Esophagus muscularis mucosa (tissue), 4 donors: Measurements from ENCODE around the gene MYH14.

Experiments
- EP300 ChIP-seq: sonication (generic); formaldehyde crosslinking; IDR thresholded peaks from one replicate; pipeline ENCODE4 v1.6.1; 2017; ENCODE audit warnings: antibody characterized with exemption
- POLR2A ChIP-seq: fragments of 450-650 bp; IDR thresholded peaks from one replicate; pipeline ENCODE4 v1.6.1; 2017; ENCODE audit warnings: antibody characterized with exemption, moderate library complexity, mild to moderate bottlenecking, low read depth
- POLR2AphosphoS5 ChIP-seq, 2 donors: sonication (generic); formaldehyde crosslinking; IDR thresholded peaks; one replicate each; pipeline ENCODE4 v1.6.1; 2017; ENCODE audit warnings: antibody characterized with exemption in 2 of 2
- TF ChIP-seq, protein P1 (sequence below), 3 experiments: fragments of 200-600 bp in 2 of 3; fragments of 450-650 bp in 1 of 3; sonication (generic) in 2 of 3; IDR thresholded peaks; one replicate each; pipeline ENCODE4 v1.5.1; 2017 to 2019; ENCODE audit warnings: antibody characterized with exemption in 3 of 3, mild to moderate bottlenecking in 2 of 3, moderate library complexity in 1 of 3

DNA sequence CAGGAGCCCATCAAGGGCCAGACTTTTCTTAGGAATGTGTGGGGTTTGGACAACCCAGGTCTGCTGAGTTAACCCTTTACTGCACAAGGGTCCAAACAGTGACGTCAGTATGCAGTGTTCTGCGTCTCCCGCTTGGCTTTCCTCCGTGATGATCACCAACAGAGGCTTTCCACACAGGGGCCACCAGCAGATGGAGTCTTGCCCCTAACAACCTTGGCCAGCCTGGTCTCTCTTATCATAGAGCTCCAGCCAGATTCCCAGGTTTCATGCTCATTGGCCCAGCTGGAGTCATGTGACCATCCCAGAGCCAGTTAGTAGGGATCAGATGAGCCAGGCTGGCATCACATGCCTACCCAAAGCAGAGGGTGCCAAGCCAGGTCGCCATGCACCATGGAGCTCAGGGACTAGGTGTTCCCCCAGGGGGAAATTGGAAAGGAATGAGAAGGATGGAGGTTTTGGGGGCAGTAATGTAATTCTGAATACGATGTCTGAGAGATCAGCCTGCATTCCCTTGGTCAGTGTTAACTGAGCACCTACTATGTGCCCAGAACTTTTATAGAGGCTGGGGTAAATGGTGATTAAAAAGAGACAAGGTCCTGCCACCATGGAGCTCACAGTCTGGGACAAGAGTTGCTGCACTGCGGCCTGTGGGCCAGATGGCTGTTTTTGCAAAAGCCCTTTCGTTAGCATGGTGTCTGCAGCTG lies 61.2 kb downstream of the MYH14 start:
- TF ChIP-seq, protein P1, sequence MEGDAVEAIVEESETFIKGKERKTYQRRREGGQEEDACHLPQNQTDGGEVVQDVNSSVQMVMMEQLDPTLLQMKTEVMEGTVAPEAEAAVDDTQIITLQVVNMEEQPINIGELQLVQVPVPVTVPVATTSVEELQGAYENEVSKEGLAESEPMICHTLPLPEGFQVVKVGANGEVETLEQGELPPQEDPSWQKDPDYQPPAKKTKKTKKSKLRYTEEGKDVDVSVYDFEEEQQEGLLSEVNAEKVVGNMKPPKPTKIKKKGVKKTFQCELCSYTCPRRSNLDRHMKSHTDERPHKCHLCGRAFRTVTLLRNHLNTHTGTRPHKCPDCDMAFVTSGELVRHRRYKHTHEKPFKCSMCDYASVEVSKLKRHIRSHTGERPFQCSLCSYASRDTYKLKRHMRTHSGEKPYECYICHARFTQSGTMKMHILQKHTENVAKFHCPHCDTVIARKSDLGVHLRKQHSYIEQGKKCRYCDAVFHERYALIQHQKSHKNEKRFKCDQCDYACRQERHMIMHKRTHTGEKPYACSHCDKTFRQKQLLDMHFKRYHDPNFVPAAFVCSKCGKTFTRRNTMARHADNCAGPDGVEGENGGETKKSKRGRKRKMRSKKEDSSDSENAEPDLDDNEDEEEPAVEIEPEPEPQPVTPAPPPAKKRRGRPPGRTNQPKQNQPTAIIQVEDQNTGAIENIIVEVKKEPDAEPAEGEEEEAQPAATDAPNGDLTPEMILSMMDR (IDR thresholded peaks at IDR 0.05): no peak
- TF ChIP-seq POLR2AphosphoS5 (IDR thresholded peaks at IDR 0.05): no peak
- no peak for TF ChIP-seq POLR2A
- no peak for TF ChIP-seq EP300
